B cell (primary cell): ENCODE results near the gene CD247. TPM values are rescaled to one million over a fixed set of nuclear protein-coding genes. Genes with fewer than 3 reads are reported as not detected.

Experiments used
- ATAC-seq: fragments of 200-7000 bp; cut with Tn5 transposase; one replicate; pipeline ENCODE4 v1.10.0; 2021; ENCODE audit warnings: low read depth, mild to moderate bottlenecking, moderate number of reproducible peaks, moderate library complexity
- CTCF ChIA-PET: fragments of 350-600 bp; sonication (Branson Sonifier 250); formaldehyde crosslinking; loops from one replicate; lab custom pipeline; 2021; ENCODE audit warnings: antibody characterized with exemption, inconsistent platforms; lab: Charles Lee
- POLR2A ChIA-PET: fragments of 350-600 bp; sonication (Branson Sonifier 250); formaldehyde crosslinking; loops from one replicate; lab custom pipeline; 2021; ENCODE audit warnings: antibody characterized with exemption; lab: Charles Lee
- DNase-seq: peaks from one replicate; pipeline ENCODE4 v3.0.0; 2013
- H2AFZ ChIP-seq: 2 replicates; pipeline ENCODE4 v1.6.1; 2012; ENCODE audit warnings: mild to moderate bottlenecking, low read depth, low read length; ENCODE audit not compliant: insufficient read depth, poor library complexity, severe bottlenecking
- H3K27ac ChIP-seq, 2 donors: 1 replicate in 1 of 2; 2 replicates in 1 of 2; pipeline ENCODE4 v1.5.1; 2012 to 2013; ENCODE audit warnings: low read length in 2 of 2, mild to moderate bottlenecking in 2 of 2, moderate library complexity in 1 of 2
- H3K27me3 ChIP-seq, 4 experiments: fragments of 200-600 bp in 1 of 4; sonication (generic) in 1 of 4; replicated peaks in 1 of 4; 1 replicate in 2 of 4; 2 replicates in 2 of 4; pipeline versions ENCODE4 v1.6.1 to v1.7.0; 2013 to 2016; ENCODE audit warnings: low read length in 3 of 4, mild to moderate bottlenecking in 2 of 4, mixed read lengths in 1 of 4, moderate library complexity in 1 of 4; ENCODE audit not compliant: insufficient read depth in 4 of 4, control insufficient read depth in 3 of 4; ENCODE audit errors: control extremely low read depth in 1 of 4
- H3K36me3 ChIP-seq, 2 experiments: replicated peaks in 1 of 2; 1 replicate in 1 of 2; 2 replicates in 1 of 2; pipeline versions ENCODE4 v1.6.1 to v1.7.1; 2013; ENCODE audit warnings: low read length in 1 of 2; ENCODE audit not compliant: insufficient read depth in 2 of 2, control insufficient read depth in 1 of 2; ENCODE audit errors: control extremely low read depth in 1 of 2, extremely low read depth in 1 of 2
- H3K4me1 ChIP-seq, 2 donors: fragments of 200-600 bp in 1 of 2; sonication (generic) in 1 of 2; 1 replicate in 1 of 2; 2 replicates in 1 of 2; pipeline versions ENCODE4 v1.5.1 to v1.6.1; 2013 to 2017; ENCODE audit warnings: low read length in 2 of 2; ENCODE audit not compliant: control insufficient read depth in 2 of 2, insufficient read depth in 2 of 2
- H3K4me2 ChIP-seq: replicated peaks from 2 replicates; pipeline ENCODE3; 2012; ENCODE audit warnings: mild to moderate bottlenecking, low read depth, low read length; ENCODE audit not compliant: poor library complexity, severe bottlenecking
- H3K4me3 ChIP-seq, 5 experiments: fragments of 200-600 bp in 1 of 5; sonication (generic) in 1 of 5; 1 replicate in 3 of 5; 2 replicates in 2 of 5; pipeline versions ENCODE4 v1.5.1 to v1.7.0; 2011 to 2016; ENCODE audit warnings: low read length in 4 of 5, mild to moderate bottlenecking in 4 of 5, low read depth in 2 of 5, control low read depth in 1 of 5, moderate library complexity in 1 of 5; ENCODE audit not compliant: insufficient read depth in 1 of 5; ENCODE audit errors: control extremely low read depth in 1 of 5, extremely low read depth in 1 of 5
- H3K79me2 ChIP-seq: fragments of 200-600 bp; sonication (generic); one replicate; pipeline ENCODE4 v1.6.0; 2016; ENCODE audit warnings: low read length; ENCODE audit not compliant: control insufficient read depth, insufficient read depth
- H3K9ac ChIP-seq: fragments of 200-600 bp; sonication (generic); 2 replicates; pipeline ENCODE4 v1.6.1; 2017; ENCODE audit warnings: mild to moderate bottlenecking, low read length, moderate library complexity
- H3K9me3 ChIP-seq, 3 donors: one replicate each; pipeline versions ENCODE4 v1.6.1 to v1.7.1; 2013; ENCODE audit warnings: low read length in 2 of 3; ENCODE audit not compliant: control insufficient read depth in 2 of 3, insufficient read depth in 1 of 3; ENCODE audit errors: control extremely low read depth in 1 of 3
- H4K20me1 ChIP-seq: 2 replicates; pipeline ENCODE4 v1.6.0; 2012; ENCODE audit warnings: mild to moderate bottlenecking, low read length; ENCODE audit not compliant: insufficient read depth, control insufficient read depth, poor library complexity, severe bottlenecking
- H3K27ac Mint-ChIP-seq: one replicate; pipeline ENCODE4 v1.8.0; 2021; ENCODE audit warnings: mixed read lengths
- H3K27me3 Mint-ChIP-seq: one replicate; pipeline ENCODE4 v1.8.0; 2021; ENCODE audit warnings: mixed read lengths
- H3K4me1 Mint-ChIP-seq: one replicate; pipeline ENCODE4 v1.8.0; 2021; ENCODE audit warnings: mixed read lengths
- H3K4me3 Mint-ChIP-seq: one replicate; pipeline ENCODE4 v1.8.0; 2021; ENCODE audit warnings: mixed read lengths
- H3K9me3 Mint-ChIP-seq: one replicate; pipeline ENCODE4 v1.8.0; 2022; ENCODE audit warnings: mixed read lengths; ENCODE audit not compliant: insufficient read depth
- EZH2 ChIP-seq: IDR thresholded peaks from 2 replicates; pipeline ENCODE4 v1.6.1; 2012; ENCODE audit warnings: borderline replicate concordance, low read depth, mild to moderate bottlenecking, moderate library complexity, low read length; ENCODE audit not compliant: insufficient read depth, poor library complexity, severe bottlenecking
- WGBS: methylation state at CpG from one replicate; pipeline ENCODE4 v1.1.5; 2013; ENCODE audit warnings: missing lambda C conversion rate; ENCODE audit not compliant: insufficient coverage; 5-methylcytosine and 5-hydroxymethylcytosine counted together
- intact Hi-C: fragments of 100-400 bp; cut with micrococcal nuclease; formaldehyde crosslinking; loops from one replicate; pipeline ENCODE4 v1.10.0; 2022
- polyA plus RNA-seq: library from polyadenylated mRNA; depleted of rRNA; stranded (reverse); fragments of >200 nt; gene quantifications from 2 replicates; pipeline ENCODE4 v1.2.3, GENCODE V29; 2012
- total RNA-seq, 2 donors: library from RNA; stranded (reverse); fragments of 120-200 nt in 1 of 2; gene quantifications; 1 replicate in 1 of 2; 2 replicates in 1 of 2; pipeline versions ENCODE4 v1.2.3 to v1.2.4, GENCODE V29; 2013 to 2022
- TF ChIP-seq, protein P1 (sequence below): fragments of 200-600 bp; IDR thresholded peaks from one replicate; pipeline ENCODE4 v1.8.0; 2022; ENCODE audit warnings: antibody characterized with exemption, mild to moderate bottlenecking

CD247 gene
- total and polyA plus RNA-seq, 2 donors (not counting 1 experiment from before 2014, with no cell fraction given) = 2.5 to 10.8 TPM

DNA sequence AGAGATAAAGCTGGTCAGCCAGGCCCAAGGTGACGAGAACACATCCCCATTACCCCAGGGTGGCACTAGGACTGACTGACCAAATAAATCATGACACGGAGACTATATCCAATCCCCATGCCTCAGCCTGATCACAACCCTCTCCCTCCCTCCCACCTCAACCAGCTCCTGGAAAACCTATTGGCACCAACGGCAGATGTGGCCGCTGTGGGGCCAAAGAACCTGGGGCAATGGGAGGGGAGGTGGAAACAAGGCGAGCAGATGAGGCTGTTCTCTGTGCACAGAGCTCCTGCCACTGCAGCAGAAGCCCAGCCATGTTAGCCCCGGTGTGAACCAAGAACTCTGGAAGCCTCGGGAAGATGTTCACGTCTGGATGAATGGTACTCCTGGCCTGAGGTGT, 77.6 kb downstream of the CD247 start:
- TF ChIP-seq EZH2 = no peak
- TF ChIP-seq, protein P1, sequence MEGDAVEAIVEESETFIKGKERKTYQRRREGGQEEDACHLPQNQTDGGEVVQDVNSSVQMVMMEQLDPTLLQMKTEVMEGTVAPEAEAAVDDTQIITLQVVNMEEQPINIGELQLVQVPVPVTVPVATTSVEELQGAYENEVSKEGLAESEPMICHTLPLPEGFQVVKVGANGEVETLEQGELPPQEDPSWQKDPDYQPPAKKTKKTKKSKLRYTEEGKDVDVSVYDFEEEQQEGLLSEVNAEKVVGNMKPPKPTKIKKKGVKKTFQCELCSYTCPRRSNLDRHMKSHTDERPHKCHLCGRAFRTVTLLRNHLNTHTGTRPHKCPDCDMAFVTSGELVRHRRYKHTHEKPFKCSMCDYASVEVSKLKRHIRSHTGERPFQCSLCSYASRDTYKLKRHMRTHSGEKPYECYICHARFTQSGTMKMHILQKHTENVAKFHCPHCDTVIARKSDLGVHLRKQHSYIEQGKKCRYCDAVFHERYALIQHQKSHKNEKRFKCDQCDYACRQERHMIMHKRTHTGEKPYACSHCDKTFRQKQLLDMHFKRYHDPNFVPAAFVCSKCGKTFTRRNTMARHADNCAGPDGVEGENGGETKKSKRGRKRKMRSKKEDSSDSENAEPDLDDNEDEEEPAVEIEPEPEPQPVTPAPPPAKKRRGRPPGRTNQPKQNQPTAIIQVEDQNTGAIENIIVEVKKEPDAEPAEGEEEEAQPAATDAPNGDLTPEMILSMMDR = no peak
- POLR2A ChIA-PET = interaction anchor here (0.6 kb wide), 1 partner anchor 29 kb away, joined by 3 read pairs; no protein-coding TSS in a partner anchor
- no peaks in the 10 kb centered on the region for H3K36me3 ChIP-seq
- no peak overlapping the region for H3K4me2 ChIP-seq
- H3K9me3 ChIP-seq = peaks cover 0 to 4% (median 0%) of the 10 kb centered on the region in 3 donors
- peaks cover 5% of the 10 kb centered on the region for H3K27me3 Mint-ChIP-seq
- DNase-seq (no peak), ATAC-seq (no peak)
- peak overlapping the region; percentile 42 for H3K4me3 Mint-ChIP-seq
- H3K27me3 ChIP-seq = peaks cover 0 to 20% (median 3%) of the 10 kb centered on the region in 4 experiments
- H3K27ac Mint-ChIP-seq = peak overlapping the region; percentile 23
- H3K9me3 Mint-ChIP-seq = no peaks in the 10 kb centered on the region
- H3K4me1 ChIP-seq = peaks cover 21 to 24% of the 10 kb centered on the region in 2 donors
- H3K9ac ChIP-seq = no peak overlapping the region
- H3K27ac ChIP-seq = no peak overlapping the region
- no peak overlapping the region for H3K4me3 ChIP-seq
- peaks cover 37% of the 10 kb centered on the region for H3K4me1 Mint-ChIP-seq
- WGBS = 97% methylated on average over 7 of the region's 8 CpGs
- no peaks in the 10 kb centered on the region for H4K20me1 ChIP-seq
- intact Hi-C loops = no loop called here
- CTCF ChIA-PET = interaction anchor here (0.6 to 8.2 kb wide), 20 partner anchors 9 to 381 kb away, joined by 3 to 89 read pairs (median 8); no protein-coding TSS in a partner anchor
- no peaks in the 10 kb centered on the region for H3K79me2 ChIP-seq
- H2AFZ ChIP-seq = no peak overlapping the region

DNA sequence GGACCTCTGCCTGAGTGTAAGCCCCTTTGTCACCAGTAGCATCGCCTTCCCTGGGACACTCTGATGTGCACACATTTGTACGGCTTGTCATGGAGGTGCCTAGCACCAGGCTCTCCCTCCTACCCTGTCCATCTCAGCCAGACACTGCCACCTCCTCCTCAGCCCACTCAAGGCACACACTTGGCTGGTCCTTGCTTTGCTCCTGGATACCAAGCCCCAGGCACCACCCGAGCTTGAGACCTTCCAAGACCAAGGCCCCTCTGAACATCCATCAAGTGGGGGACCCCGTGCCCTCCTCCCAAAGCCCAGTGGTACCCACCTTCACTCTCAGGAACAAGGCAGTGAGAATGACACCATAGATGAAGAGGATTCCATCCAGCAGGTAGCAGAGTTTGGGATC, 78.0 kb downstream of the CD247 start:
- no peaks in the 10 kb centered on the region for H3K79me2 ChIP-seq
- POLR2A ChIA-PET = no interaction called here
- no peak for TF ChIP-seq EZH2
- TF ChIP-seq, protein P1 = no peak
- WGBS = 96% methylated on average over 3 of the region's 4 CpGs
- CTCF ChIA-PET = interaction anchor here (0.7 to 8.2 kb wide), 16 partner anchors 8 to 380 kb away, joined by 3 to 89 read pairs (median 16); no protein-coding TSS in a partner anchor
- no peaks in the 10 kb centered on the region for H3K36me3 ChIP-seq
- ATAC-seq = no peak
- peaks cover 40% of the 10 kb centered on the region for H3K4me1 Mint-ChIP-seq
- H3K27me3 ChIP-seq = peaks cover 0 to 22% (median 4%) of the 10 kb centered on the region in 4 experiments
- intact Hi-C loops = no loop called here
- no peak overlapping the region for H3K4me2 ChIP-seq
- H3K9me3 ChIP-seq = peaks cover 0 to 4% (median 0%) of the 10 kb centered on the region in 3 donors
- no peak overlapping the region for H3K27ac Mint-ChIP-seq
- no peak for DNase-seq
- H3K4me3 Mint-ChIP-seq = peak overlapping the region; percentile 85
- H3K9ac ChIP-seq = no peak overlapping the region
- peaks cover 5% of the 10 kb centered on the region for H3K27me3 Mint-ChIP-seq
- peaks cover 21 to 24% of the 10 kb centered on the region in 2 donors for H3K4me1 ChIP-seq
- no peak overlapping the region for H3K27ac ChIP-seq
- H3K4me3 ChIP-seq = no peak overlapping the region
- H3K9me3 Mint-ChIP-seq = no peaks in the 10 kb centered on the region
- H4K20me1 ChIP-seq = no peaks in the 10 kb centered on the region
- no peak overlapping the region for H2AFZ ChIP-seq
